ENCODE results near the gene C12orf57. TPM values are rescaled to one million over a fixed set of nuclear protein-coding genes. Genes with fewer than 3 reads are reported as not detected.

The C12orf57 gene
- total and polyA plus RNA-seq, 12 donors: 134 to 654 (median 175) TPM

DNA sequence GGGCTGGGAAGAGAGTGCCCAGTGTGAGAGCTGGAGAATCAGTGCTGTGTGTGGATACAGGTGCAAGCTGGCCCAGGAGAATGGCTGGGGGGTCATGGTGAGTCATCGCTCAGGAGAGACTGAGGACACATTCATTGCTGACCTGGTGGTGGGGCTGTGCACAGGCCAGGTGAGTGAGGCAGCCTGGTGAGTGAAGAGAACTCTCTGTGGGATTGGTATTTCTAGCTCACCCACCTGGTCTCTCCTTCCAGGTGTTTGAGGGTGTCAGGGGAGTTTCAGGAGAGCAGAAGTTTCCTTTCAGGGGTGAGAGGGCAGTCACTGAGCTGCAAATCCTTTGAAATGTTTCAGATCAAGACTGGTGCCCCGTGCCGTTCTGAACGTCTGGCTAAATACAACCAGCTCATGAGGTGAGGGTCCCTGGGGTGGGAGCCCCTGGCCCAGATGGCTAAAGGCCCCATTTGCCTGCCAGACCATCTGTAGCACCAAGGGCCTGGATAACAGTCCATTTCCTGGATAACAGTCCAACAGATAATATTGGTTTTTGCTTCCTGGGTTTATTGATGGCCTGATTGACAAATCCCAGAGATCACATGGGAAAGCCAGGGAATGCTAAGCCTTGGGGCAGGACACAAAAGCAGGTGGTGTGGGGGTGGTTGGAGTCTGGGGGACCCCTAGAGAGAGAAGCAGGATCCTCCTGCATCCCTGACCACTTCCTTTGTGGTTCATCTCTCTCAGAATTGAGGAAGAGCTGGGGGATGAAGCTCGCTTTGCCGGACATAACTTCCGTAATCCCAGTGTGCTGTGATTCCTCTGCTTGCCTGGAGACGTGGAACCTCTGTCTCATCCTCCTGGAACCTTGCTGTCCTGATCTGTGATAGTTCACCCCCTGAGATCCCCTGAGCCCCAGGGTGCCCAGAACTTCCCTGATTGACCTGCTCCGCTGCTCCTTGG, 21.6 kb upstream of the C12orf57 start:
- 87 to 90% methylated on average over 9 of the region's 9 CpGs for WGBS, 2 donors
- peak overlapping the region in 1 of 10 donors; percentile 31 for H3K27ac ChIP-seq
- H3K4me3 ChIP-seq: no peak overlapping the region
- peaks cover 17 to 48% (median 35%) of the 10 kb centered on the region in 9 donors for H3K4me1 ChIP-seq
- peaks cover 0 to 5% (median 0%) of the 10 kb centered on the region in 7 donors for H3K27me3 ChIP-seq
- intact Hi-C loops (cut with DNase I): loop anchor here in 2 of 10 donors (5.0 kb wide), 2 partner anchors 40 to 170 kb away; partner anchors contain the start of gene C1R (in 1 of the 2)
- no peak for DNase-seq
- ATAC-seq: no peak
- no peak for TF ChIP-seq CTCF (IDR thresholded peaks at IDR 0.05)
- H3K9me3 ChIP-seq: no peaks in the 10 kb centered on the region
- H3K36me3 ChIP-seq: peaks cover 0 to 33% (median 0%) of the 10 kb centered on the region in 9 donors

DNA sequence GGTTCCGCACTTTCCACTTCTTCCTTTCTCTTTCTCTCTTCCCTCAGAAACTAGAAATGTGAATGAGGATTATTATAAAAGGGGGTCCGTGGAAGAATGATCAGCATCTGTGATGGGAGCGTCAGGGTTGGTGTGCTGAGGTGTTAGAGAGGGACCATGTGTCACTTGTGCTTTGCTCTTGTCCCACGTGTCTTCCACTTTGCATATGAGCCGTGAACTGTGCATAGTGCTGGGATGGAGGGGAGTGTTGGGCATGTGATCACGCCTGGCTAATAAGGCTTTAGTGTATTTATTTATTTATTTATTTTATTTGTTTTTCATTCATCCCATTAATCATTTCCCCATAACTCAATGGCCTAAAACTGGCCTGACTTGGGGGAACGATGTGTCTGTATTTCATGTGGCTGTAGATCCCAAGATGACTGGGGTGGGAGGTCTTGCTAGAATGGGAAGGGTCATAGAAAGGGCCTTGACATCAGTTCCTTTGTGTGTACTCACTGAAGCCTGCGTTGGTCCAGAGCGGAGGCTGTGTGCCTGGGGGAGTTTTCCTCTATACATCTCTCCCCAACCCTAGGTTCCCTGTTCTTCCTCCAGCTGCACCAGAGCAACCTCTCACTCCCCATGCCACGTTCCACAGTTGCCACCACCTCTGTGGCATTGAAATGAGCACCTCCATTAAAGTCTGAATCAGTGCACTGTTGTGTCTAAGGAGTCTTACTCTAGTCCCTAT, 20.7 kb upstream of the C12orf57 start:
- DNase-seq: no peak
- H3K27me3 ChIP-seq: peaks cover 0 to 5% (median 0%) of the 10 kb centered on the region in 7 donors
- 85 to 92% methylated on average over 10 of the region's 10 CpGs for WGBS, 2 donors
- H3K27ac ChIP-seq: peak overlapping the region in 1 of 10 donors; percentile 31
- no peak for ATAC-seq
- H3K4me3 ChIP-seq: no peak overlapping the region
- H3K4me1 ChIP-seq: peaks cover 17 to 49% (median 35%) of the 10 kb centered on the region in 9 donors
- no peak for TF ChIP-seq CTCF (IDR thresholded peaks at IDR 0.05)
- intact Hi-C loops (cut with DNase I): loop anchor here in 2 of 10 donors (5.0 kb wide), 2 partner anchors 39 to 169 kb away; partner anchors contain the start of gene C1R (in 1 of the 2)
- peaks cover 0 to 26% (median 0%) of the 10 kb centered on the region in 9 donors for H3K36me3 ChIP-seq
- H3K9me3 ChIP-seq: no peaks in the 10 kb centered on the region

- Histone ChIP-seq H3K27ac (peak overlapping the region in 7 of 10 donors; percentile 91 to 98 (median 96)), H3K9me3 (no peaks in the 10 kb centered on the region), H3K36me3 (peaks cover 0 to 24% (median 0%) of the 10 kb centered on the region in 9 donors), H3K27me3 (peaks cover 0 to 5% (median 0%) of the 10 kb centered on the region in 7 donors), H3K4me1 (peaks cover 17 to 51% (median 38%) of the 10 kb centered on the region in 9 donors), H3K4me3 (no peak overlapping the region)
- TF ChIP-seq CTCF (IDR thresholded peaks at IDR 0.05): no peak
- intact Hi-C loops (cut with DNase I): loop anchor here in 4 of 10 donors (1.0 to 5.0 kb wide), 4 partner anchors 38 to 168 kb away; partner anchors contain the start of genes C1R (in 1 of the 4), EMG1 (in 1 of the 4) and PHB2 (in 1 of the 4)
- DNase-seq (no peak), ATAC-seq (no peak)
- WGBS, 2 donors: 51 to 66% methylated on average over 6 of the region's 6 CpGs
These were observed 20.0 kb upstream of the C12orf57 start for GRCh38 chr12:6923851-6924250.

- peak in 1 of 8 donors; percentile 0 for ATAC-seq
- H3K27ac ChIP-seq: peak overlapping the region; percentile 74 to 98 (median 96)
- DNase-seq: no peak
- H3K27me3 ChIP-seq: peaks cover 0 to 5% (median 0%) of the 10 kb centered on the region in 7 donors
- peak overlapping the region in 4 of 10 donors; percentile 88 to 97 (median 89) for H3K4me3 ChIP-seq
- 3 to 10% methylated on average over 1 of the region's 1 CpG for WGBS, 2 donors
- H3K9me3 ChIP-seq: no peaks in the 10 kb centered on the region
- H3K4me1 ChIP-seq: peaks cover 24 to 64% (median 50%) of the 10 kb centered on the region in 9 donors
- H3K36me3 ChIP-seq: peaks cover 0 to 15% (median 0%) of the 10 kb centered on the region in 9 donors
- intact Hi-C loops (cut with DNase I): loop anchor here in 2 of 10 donors (1.0 to 5.0 kb wide), 3 partner anchors 18 to 53 kb away; partner anchors contain the start of genes RNU7-1 (in 1 of the 2) and SPSB2 (in 1 of the 2)
- no peak for TF ChIP-seq CTCF (IDR thresholded peaks at IDR 0.05)
These were observed 18.6 kb upstream of the C12orf57 start for GRCh38 chr12:6925239-6925539.
